NCI-H526 treated with DMSO at 0.1 percent for 48 hours (cell line): Measurements from ENCODE around the gene LDHD.
A peak's percentile ranks its signal among the peaks of the same experiment; 100 is the strongest.
"Not testable (repeated sequence)": the region's sequence is repeated elsewhere in the genome, so short reads cannot be mapped to it uniquely, and the experiment has no call there.

Source experiments
- DNase-seq: peaks from one replicate; lab custom pipeline; 2025; lab: John Stamatoyannopoulos, UW

LDHD gene

DNA sequence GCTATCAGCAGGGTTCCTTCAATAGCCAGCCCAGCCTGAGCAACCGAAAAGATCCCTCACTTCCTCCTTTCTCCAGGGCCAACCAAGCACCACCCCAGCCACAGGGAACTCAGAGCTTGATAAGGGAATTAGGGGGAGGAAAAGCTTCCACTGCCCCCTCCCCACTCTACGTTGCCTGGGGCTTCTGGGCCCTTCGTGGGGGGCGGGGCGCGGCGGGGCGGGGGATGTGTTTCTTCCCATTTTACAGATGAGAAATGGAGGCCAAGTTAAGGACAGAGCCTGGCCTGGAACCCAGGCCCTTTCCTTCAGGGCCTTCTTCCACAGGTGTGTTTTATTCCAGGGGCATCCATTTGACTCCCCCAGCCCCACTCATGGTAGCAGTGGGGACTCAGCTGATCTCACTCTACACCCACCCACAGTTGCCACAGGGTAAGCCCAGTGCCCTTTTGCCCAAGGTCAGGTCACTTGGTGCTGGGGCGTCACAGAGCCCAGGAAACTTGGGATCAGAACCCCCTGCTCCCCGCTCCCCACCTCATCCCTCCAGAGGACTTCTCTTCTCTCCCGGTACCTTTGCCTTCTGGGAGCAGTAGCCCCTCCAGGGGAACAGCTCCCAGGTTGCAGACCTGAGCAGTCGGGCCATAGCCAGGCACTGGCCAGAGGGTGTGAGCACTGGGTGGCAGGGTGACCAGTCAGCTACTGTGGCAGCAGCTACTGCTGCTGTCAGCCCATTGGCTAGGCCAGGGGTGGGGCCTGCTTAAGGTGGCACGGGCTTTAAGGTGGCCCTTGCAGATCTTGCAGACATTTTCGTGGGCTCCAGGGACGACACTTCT, at the start of gene LDHD:
Gene LDHD (minus strand): TSS at position 700 of the 830 bp plus-strand sequence. CDS start 60 bp downstream, at position 640.
- no peak for DNase-seq

DNA sequence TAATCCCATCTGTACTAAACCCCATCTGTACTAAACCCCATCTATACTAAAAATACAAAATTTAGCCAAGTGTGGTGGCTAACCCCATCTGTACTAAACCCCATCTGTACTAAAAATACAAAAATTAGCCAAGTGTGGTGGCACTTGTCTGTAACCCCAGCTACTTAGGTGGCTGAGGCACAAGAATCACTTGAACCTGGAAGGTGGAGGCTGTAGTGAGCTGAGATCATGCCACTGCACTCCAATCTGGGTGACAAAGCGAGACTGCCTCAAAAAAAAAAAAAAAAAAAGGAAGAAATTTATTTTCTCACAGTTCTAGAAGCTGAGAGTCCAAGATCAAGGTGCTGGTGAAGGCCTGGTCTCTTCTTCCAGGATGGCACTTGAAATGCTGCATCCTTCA, 43.8 kb upstream of the LDHD start:
- DNase-seq: no peak

DNA sequence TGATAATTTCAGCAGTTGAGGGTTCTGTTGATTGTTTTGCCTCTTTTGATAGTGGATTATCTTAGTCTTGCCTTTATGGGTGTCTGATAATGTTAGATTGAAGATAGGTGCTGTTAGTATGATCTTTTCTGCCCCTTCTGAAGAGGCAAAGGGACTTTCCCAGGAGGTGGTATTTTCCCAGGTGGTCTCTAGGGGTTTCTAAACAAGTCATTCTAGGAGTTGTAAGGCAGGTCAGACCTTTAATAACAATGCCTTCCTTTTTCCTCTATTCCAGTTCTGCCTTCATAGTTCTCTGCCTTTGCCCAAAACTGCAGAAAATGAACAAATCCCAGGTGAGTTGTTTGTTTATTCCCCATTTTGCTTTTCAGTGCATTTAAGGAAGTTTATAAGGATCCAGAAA, 36.1 kb upstream of the LDHD start:
- DNase-seq: no peak

DNA sequence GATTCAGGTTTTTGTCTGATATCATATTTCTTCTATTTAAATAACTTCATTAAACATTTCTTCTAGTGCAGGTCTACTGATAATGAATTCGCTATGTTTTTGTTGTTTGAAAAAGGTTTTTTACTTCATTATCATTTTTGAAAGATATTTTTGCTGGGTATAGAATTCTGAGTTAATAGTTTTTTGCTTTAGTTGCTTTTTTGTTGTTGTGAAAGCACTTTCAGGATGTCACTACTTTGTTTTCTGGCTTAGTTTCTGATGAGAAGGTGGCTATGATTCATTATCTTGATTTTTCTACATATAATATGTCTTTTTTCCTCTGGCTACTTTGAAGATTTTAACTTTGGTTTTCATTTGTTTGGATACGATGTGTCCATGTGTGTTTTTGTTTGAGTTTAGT, 35.2 kb upstream of the LDHD start:
- no peak for DNase-seq

DNA sequence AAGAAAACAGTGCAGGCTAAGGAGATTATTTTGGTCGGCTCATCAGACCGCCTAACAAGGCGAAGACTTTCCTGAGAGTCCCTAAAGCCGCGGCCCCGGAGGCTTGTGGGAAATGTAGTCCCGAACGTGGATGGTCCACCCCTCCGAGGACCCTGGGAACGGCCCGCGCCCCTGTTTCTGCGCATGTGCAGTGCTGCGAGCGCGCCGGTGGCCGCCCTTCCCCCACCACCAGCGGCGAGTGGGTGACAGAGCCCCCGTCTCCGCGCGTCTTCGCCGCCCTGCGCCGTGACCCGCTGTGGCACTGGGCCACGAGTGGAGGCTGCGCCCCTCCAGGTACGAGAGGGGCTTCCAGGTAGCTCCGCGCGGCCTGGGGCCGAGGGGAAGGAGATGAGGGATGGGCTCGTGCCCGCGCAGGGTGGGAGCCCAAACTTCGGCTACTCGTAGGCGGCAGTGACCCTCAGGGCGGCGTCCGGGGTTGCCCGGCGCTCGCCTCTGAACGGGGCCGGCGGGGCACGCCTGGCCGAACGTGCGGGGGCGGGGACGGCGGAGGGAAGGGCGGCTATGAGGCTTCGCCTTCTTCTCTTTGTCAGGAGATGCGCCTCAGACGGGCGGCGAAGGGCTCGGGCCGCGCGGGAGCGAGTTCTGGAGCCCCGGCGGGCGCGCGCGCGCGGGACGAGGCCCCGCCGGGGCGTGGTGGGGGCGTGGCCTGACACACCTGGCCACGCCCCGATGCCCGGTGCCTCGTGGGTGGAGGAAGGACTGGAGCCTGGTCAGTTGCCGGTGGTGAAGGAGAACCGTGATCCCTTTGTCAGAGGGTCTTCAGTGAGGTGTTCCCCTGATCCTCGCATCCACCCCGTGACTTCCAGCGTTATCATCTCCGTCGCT, 32.0 kb upstream of the LDHD start, which contains the start of gene ZFP1:
Gene ZFP1 (plus strand): TSS at position 214 of the 885 bp plus-strand sequence. CDS start 4,428 bp downstream, outside the sequence.
- peak; percentile 74 for DNase-seq

DNA sequence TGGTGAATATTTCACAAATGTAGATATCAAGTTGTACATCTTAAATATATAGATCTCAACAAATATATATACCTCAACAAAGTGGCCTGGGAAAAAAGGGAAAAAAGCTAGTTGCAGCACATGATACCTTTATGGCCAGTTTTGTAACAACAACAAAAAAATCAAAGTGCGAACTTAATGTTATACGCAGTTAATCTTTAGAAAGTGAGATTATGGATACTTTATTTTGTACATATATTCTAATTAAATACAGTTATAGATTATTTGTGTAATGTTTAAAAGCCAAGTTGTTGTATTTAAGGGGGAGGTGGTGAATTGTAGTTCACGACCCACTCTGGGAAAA, 31.4 kb upstream of the LDHD start:
- DNase-seq: no peak

DNA sequence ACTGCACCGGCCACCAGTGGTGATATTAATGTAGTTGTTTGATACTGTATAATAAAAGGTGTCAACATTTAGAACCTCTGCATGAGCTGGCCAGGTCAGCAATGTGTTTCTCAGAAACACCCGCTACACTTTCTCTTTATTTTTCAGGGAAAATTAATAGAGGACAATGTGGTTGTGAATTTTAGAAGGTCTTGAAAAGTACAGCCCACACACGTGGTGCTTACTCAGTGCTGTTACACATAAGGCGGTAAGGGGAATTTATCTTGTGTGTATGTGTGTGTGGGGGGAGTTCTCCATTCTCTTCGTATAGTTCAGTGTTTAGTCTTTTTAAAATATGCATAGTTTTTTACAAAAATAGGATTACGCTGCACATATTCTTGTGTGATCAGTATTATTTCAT, 27.4 kb upstream of the LDHD start:
- DNase-seq: no peak

DNA sequence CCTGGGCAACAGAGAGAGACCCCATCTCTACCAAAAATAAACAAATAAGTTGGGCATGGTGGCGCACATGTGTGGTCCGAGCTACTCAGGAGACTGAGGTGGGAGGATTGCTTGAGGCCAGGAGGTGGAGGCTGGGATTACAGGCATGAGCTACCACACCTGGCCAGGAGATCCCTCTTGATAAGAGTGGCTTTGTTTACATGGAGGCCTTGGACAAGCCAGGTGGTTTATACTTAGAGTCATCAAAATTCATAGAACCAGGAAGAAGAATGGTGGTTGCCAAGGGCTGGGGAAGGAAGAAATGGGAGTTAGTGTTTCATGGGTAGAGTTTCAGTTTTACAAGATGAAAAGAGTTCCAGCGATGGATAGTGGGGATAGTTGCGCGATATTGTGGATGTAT, 22.9 kb upstream of the LDHD start:
- DNase-seq: no peak

DNA sequence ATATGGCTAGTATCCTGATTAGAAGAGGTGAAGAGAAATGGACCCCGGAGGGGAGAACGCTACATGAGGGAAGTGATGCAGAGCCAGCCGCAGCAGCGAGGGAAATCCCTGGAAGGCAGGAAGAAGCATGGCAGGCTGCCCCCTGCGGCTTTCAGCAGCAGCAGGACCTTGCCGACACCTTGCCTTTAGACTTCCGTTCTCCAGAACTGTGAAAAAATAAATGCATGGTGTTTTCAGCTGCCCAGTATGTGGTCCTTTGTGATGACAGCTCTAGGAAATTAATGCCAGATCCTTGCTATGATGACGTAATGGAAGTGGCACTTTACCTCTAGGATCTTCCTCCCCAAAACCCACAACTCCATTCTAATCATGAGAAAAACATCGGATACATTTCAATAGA, 22.1 kb upstream of the LDHD start:
- DNase-seq: no peak

DNA sequence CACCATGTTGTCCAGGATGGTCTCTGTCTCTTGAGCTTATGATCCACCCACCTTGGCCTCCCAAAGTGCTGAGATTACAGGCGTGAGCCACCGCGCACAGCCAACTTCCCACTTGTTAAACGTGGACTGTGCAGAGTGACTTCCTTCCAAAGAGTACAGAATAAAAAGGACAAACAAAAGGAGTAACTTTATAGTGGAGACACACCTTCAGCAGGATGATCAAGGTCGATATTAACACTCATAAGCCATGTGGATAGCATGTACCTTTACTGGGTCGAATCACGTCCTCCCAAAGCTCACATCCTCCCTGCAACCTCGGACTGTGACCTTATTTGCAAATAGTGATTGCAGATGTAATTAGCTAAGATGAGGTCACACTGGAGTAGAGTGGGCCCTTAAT, 21.7 kb upstream of the LDHD start:
- no peak for DNase-seq

DNA sequence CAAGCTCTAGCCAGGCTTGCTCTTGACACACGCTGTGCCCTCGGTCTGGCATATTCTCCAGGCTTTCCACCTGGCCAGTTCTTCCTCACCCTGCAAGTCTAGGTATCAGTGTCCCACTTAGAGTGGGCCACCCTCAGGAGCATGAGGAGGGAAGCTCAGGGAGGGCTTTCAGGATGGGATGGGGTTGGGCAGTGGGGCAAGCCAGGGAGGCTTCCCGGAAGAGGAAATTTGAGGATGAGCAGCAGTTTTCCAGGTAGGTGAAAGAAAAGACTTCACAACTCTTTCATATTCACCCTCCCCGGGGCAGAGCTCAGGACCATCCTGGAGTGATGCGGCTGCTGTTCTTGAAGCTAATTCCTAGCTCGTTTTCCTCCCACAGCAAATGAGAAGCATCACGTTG, 14.5 kb upstream of the LDHD start:
- no peak for DNase-seq

DNA sequence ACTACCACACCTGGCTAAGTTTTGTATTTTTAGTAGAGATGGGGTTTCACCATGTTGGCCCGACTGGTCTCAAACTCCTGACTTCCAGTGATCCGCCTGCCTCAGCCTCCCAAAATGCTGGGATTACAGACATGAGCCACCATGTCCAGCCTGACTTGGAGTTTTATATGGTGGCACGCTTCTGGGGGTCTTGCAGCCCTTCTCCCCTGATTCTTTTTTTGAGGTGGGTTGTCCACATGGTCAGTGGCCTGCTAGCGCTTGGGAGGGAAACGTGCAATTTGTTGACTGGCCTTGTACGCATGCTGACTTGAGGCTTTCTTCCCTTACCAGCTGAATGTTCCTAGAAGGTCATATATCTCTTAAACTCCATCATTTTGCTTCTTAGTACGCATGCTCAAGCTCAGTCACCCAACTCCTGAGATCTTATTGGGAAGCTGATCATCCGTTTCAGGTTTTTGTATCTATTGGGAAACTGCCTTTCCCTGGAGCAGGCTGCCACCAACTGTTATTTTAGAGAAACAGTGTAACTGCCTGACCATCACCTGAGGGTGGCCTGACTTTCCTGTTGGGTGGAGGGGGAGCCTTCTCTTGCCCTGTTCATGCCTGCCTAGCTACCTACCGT, 13.7 kb upstream of the LDHD start:
- DNase-seq: no peak

DNA sequence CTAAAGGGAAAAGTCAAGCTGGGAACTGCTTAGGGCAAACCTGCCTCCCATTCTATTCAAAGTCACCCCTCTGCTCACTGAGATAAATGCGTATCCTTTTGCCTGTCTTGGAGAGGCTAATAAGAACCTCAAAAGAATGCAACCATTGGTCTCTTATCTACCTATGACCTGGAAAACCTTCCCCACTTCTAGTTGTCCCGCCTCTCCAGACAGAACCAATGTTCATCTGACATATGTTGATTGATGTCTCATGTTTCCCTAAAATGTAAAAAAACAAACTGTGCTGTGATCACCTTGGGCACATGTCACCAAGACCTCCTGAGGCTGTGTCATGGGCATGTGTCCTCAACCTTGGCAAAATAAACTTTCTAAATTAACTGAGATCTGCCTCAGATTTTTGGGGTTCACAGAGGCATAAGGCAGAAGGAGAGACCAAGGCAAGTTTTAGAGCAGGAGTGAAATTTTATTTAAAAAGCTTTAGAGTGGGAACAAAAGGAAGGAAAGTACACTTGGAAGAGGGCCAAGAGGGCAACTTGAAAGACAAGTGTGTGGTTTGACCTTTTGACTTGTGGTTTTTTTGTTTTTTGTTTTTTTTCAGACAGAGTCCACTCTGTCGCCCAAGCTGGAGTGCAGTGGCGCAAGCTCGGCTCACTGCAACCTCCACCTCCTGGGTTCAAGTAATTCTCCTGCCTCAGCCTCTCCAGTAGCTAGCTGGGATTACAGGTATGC, 13.0 kb upstream of the LDHD start:
- not testable (repeated sequence) for DNase-seq

DNA sequence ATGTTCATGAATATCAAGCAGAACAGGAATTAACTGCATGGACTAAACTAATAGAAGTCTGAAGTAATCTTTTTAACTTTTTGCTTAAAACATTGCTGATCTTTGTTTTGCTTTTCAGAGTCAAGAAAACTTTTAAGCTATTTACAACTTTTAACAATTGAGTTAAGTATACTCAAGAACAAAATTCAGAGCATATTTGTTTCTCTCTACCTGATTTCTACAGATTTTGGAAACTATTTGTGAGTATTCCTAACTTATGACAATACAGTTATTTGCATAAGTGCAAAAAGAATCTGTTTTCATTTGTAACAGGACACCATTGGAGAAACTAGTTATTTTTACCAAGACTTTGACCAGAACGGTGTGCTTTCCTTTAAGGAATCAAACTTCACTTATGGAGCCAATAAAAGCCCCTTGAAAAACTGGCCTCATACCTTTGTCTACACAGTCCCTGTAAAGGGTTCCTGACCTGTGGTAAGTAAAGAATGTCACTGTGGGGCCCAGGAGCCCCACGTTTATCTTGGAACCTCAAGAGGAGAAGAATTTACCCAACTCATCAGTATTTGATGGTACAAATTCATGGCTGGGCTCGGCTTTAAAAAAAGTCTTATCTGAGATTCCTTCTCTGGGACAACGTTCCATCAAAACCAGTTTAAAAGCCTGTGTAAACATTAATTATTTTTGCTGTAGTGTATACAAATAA, 11.3 kb upstream of the LDHD start:
- no peak for DNase-seq

DNA sequence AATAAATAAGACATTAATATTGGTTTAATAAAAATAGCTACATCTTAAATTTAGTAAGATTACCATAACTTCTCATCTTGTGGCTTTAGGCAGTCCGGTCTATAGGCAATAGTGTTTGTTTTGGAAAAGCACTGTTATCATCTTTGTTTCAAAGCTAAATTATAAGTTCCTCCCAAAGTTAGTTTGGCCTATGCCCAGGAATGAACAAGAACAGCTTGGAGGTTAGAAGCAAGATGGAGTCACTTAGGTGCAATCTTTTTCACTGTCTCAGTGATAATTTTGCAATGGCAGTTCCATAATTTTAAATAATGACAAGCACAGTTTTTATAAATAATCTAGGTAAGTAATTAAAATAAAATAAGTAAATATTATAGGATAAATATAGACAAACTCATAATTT, 6.0 kb upstream of the LDHD start:
- no peak for DNase-seq

DNA sequence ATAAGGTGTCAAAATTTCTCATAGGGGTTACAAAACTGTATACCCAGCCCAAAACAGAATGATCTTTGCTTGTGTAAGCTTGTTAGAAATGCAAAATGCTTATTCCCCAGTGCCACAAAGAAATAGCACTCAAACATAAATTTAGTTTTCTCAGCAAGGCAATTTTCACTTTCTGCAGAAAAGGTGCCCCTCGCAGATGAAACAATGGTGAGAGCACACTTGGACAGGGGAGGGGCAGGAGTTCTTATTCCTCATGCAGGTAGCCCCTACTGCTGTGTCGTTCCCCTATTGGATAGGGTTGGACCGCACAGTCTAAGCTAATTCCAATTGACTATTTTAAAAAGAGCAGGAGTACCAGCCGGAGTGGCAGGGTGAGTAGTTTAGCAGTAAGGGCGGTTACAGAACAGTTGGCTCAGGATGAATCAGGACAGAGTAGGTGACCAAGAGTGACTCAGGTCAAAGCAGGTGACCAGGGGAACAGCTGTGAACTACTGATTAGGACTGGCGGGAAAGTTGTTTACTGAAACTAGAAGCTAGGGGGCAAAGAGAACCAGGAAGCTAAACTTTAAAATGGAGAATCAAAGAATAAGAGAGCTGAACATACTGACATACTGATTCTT, 5.5 kb upstream of the LDHD start:
- no peak for DNase-seq

DNA sequence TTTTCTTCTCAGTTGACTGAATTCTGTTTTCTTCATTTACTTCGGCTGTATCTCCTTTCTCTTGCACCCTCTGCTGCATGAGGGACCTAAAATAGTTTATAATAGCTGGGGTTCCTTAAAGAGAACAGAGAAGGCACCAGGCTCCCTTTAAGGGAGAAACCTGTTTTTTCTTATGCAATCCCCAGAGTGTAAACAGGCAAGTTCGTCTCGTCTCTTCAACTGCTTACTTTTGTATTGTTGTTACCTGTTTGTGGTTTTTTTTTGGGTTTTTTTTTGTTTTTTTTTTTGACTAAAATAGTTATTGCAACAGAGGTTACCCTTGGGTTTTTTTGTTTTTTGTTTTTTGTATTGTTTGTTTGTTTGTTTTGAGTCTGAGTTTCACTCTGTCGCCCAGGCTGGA, 3.7 kb upstream of the LDHD start:
- DNase-seq: no peak

DNA sequence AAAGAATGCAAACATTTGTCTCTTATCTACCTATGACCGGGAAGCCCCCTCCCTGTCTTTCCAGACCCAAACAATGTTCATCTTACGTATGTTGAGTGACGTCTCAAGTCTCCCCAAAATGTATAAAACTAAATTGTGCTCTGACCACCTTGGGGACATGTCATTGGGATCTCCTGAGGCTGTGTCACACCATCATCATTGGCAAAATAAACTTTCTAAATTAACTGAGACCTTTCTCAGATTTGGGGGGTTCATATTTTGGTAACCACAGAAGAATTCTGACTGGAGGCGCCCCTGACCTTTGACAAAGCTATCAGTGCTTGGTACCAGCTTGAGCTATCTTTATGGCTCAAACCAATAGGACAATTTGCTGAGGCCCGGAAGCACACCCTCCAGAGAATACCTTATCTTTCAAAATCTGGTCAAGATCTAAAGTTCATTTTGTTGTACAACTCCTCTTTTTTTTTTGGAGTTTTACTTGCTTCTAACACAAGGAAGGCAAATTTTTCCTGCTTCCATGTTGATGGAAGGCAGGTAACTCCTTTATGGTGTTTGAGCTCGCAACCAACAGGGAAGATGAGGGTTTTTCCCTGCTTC, 2.5 kb upstream of the LDHD start:
- no peak for DNase-seq

DNA sequence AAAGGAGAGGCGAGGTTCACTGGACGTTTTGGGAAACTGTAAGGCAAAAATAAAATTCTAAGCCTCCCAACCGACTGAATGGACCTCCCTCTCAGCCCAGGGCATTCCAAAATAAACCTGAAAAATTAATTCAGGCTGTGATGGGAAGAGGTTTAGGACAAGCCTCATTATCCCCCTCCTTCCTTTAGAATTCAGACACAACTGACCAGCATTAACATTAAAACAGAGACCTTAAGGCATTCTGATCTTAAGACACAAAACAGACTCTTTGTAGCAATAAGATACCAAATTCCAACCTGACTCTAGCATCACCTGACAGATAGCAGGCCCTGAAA, 298 bp upstream of the LDHD start:
- no peak for DNase-seq

DNA sequence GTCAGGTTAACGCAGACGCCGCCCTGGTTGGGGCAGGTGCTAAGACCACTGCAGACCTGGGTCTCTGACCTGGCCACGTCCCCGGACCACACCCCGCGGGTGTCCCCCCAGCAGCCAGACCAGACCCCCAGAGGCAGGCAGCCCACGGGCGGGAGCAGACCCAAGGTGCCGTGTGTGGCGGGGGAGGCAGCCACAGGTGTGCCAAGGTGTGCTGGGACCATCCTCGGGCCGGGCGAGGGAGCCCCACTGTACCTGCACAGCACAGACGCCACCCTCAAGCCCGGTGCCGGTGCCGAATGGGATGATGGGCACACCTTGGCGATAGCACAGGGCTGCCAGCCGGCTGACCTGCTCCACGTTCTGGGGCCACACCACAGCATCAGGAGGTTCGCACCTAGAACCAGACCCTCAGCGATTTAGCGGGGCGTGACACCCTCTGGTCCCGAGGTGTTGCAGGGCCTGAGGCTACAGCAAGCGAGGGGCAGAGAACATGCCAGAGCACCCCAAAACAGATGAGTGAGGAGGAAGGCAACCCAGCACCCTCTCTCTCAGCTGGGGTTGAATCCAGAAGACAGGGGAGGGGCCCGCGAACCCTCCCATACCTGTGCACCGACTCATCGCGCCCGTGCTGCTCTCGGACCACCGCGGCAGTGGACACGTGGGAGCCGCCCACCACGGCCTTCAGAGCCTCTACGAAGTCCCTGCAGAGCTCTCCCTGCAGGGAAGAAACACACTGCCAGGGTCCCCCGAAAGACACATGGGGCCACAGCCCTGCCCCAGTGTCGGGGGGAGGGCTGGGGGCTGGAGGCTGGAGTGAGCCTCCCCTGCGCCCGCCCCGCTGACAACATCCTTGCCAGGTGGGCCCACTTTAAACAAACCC, 1.4 kb downstream of the LDHD start:
- no peak for DNase-seq
